A673 (cell line): ENCODE measurements around the gene TNRC6A. TPM values are rescaled to one million over a fixed set of nuclear protein-coding genes. Genes with fewer than 3 reads are reported as not detected.

Experiments used
- Bru-seq: library from RNA; stranded (reverse); fragments of 400-500 nt; gene quantifications from one replicate; lab custom pipeline; 2021; lab: Mats Ljungman, UMichigan
- BruChase-seq, 2 experiments: library from RNA; stranded (reverse); fragments of 400-500 nt; gene quantifications; one replicate each; lab custom pipeline; 2021; lab: Mats Ljungman, UMichigan
- BruUV-seq: library from RNA; stranded (reverse); fragments of 400-500 nt; replicated peaks from 2 replicates; lab custom pipeline; 2021; lab: Mats Ljungman, UMichigan
- CTCF ChIA-PET: fragments of 300-600 bp; sonication (Branson Sonifier 250); formaldehyde crosslinking; loops from one replicate; lab custom pipeline; 2022; ENCODE audit warnings: antibody characterized with exemption; lab: Charles Lee
- POLR2A ChIA-PET: fragments of 300-600 bp; sonication (Branson Sonifier 250); formaldehyde crosslinking; loops from one replicate; lab custom pipeline; 2022; ENCODE audit warnings: antibody characterized with exemption; ENCODE audit not compliant: low non-redundant PET; lab: Charles Lee
- DNase-seq: peaks from one replicate; pipeline ENCODE4 v3.0.0-alpha.2; 2015; ENCODE audit warnings: low spot score
- H3K27ac ChIP-seq: fragments of 200-600 bp; sonication (generic); 2 replicates; pipeline ENCODE4 v1.5.1; 2016; ENCODE audit warnings: mixed run types, low read depth, mild to moderate bottlenecking, mixed read lengths, antibody characterized with exemption, low read length; ENCODE audit not compliant: poor library complexity, severe bottlenecking
- H3K27me3 ChIP-seq: fragments of 200-600 bp; sonication (generic); replicated peaks from 2 replicates; pipeline ENCODE4 v1.6.1; 2017; ENCODE audit warnings: mixed run types, low read depth, mild to moderate bottlenecking, mixed read lengths, antibody characterized with exemption, low read length; ENCODE audit not compliant: insufficient read depth, poor library complexity
- H3K36me3 ChIP-seq: fragments of 200-600 bp; sonication (generic); 2 replicates; pipeline ENCODE4 v1.6.1; 2016; ENCODE audit warnings: mixed run types, mild to moderate bottlenecking, mixed read lengths, antibody characterized with exemption, low read length; ENCODE audit not compliant: insufficient read depth, poor library complexity, severe bottlenecking
- H3K4me1 ChIP-seq: fragments of 200-600 bp; sonication (generic); 2 replicates; pipeline ENCODE4 v1.6.1; 2017; ENCODE audit warnings: mixed run types, mild to moderate bottlenecking, mixed read lengths, antibody characterized with exemption, low read length; ENCODE audit not compliant: insufficient read depth, poor library complexity, severe bottlenecking
- H3K4me3 ChIP-seq: fragments of 200-600 bp; sonication (generic); 2 replicates; pipeline ENCODE4 v1.5.1; 2016; ENCODE audit warnings: low read depth, mixed run types, mild to moderate bottlenecking, mixed read lengths, low read length; ENCODE audit not compliant: poor library complexity, severe bottlenecking
- H3K9me3 ChIP-seq: fragments of 200-600 bp; sonication (generic); 2 replicates; pipeline ENCODE4 v1.6.1; 2016; ENCODE audit warnings: mixed run types, low read depth, mild to moderate bottlenecking, mixed read lengths, antibody characterized with exemption, low read length; ENCODE audit not compliant: poor library complexity, severe bottlenecking
- CTCF ChIP-seq: fragments of 300-800, 200-600 bp; sonication (generic); conservative IDR thresholded peaks from 2 replicates; pipeline ENCODE4 v1.5.1; 2017; ENCODE audit warnings: low read depth, mild to moderate bottlenecking, antibody characterized with exemption, low read length, moderate library complexity, mixed read lengths
- EZH2 ChIP-seq: fragments of 200-600 bp; sonication (generic); IDR thresholded peaks from 2 replicates; pipeline ENCODE4 v1.6.1; 2017; ENCODE audit warnings: borderline replicate concordance, low read depth, mild to moderate bottlenecking, mixed read lengths, antibody characterized with exemption, low read length; ENCODE audit not compliant: poor library complexity, severe bottlenecking
- intact Hi-C: fragments of 100-400 bp; cut with micrococcal nuclease; formaldehyde crosslinking; loops from one replicate; pipeline ENCODE4 v1.10.0; 2022; ENCODE audit not compliant: unreplicated experiment
- long read RNA-seq: library from polyadenylated mRNA; stranded (forward); transcript quantifications from one replicate; pipeline ENCODE4 v2.0.0, GENCODE V29; 2022
- total RNA-seq: library from RNA; stranded (reverse); gene quantifications from 2 replicates; pipeline ENCODE4 v1.2.3, GENCODE V29; 2021

Gene TNRC6A
- 88.5 and 90.8 TPM in 2 replicates for total RNA-seq
- percentile 96 among the genes with signal in this experiment for Bru-seq, nascent RNA
- BruChase-seq, experiment 1, labeled RNA remaining after a 2-hour chase, result percentile 97 among the genes with signal in this experiment
- percentile 93 among the genes with signal in this experiment for BruChase-seq, experiment 2, labeled RNA remaining after a 6-hour chase
- long read RNA-seq, partial matches to known transcripts, result 22 of 44 reads
- long read RNA-seq, other reads (novel, unspliced or antisense), result 17 of 44 reads

- intact Hi-C loops, result no loop called here
- POLR2A ChIA-PET, result interaction anchor here (0.7 kb wide), 1 partner anchor 27 kb away, joined by 11 read pairs; no protein-coding TSS in a partner anchor
Observed at GRCh38 chr16:24729243-24729950, at the start of gene TNRC6A. TNRC6A (plus strand) TSS chr16:24729651; CDS start chr16:24729842, 191 bp downstream.

GRCh38 chr16:24681793-24682192 lies 47.7 kb upstream of the TNRC6A start:
- no peak overlapping the region for H3K27ac ChIP-seq
- POLR2A ChIA-PET, result no interaction called here
- intact Hi-C loops, result no loop called here

More at GRCh38 chr16:24729243-24729950, at the start of gene TNRC6A:
- no peaks in the 10 kb centered on the region for H3K27me3 ChIP-seq
- H3K9me3 ChIP-seq, result no peaks in the 10 kb centered on the region
- BruUV-seq, result no TSS peak
- TF ChIP-seq CTCF (no peak), EZH2 (no peak)
- H3K27ac ChIP-seq, result peak within 1 kb of the TSS; percentile 93
- peak within 1 kb of the TSS; percentile 78 for H3K4me3 ChIP-seq
- DNase-seq, result peak; percentile 93
- CTCF ChIA-PET, result no interaction called here
- peaks cover 22% of the 10 kb centered on the region for H3K36me3 ChIP-seq
- H3K4me1 ChIP-seq, result peaks cover 13% of the 10 kb centered on the region

GRCh38 chr16:24683250-24683649 lies 46.2 kb upstream of the TNRC6A start:
- no peaks in the 10 kb centered on the region for H3K27me3 ChIP-seq
- no TSS peak for BruUV-seq
- POLR2A ChIA-PET, result no interaction called here
- H3K36me3 ChIP-seq, result no peaks in the 10 kb centered on the region
- H3K4me3 ChIP-seq, result no peak overlapping the region
- no peak for TF ChIP-seq EZH2
- TF ChIP-seq CTCF, result no peak
- no peaks in the 10 kb centered on the region for H3K9me3 ChIP-seq
- DNase-seq, result no peak
- H3K27ac ChIP-seq, result no peak overlapping the region
- intact Hi-C loops, result no loop called here
- CTCF ChIA-PET, result no interaction called here
- no peaks in the 10 kb centered on the region for H3K4me1 ChIP-seq

More at GRCh38 chr16:24681793-24682192, 47.7 kb upstream of the TNRC6A start:
- no peaks in the 10 kb centered on the region for H3K27me3 ChIP-seq
- no peak overlapping the region for H3K4me3 ChIP-seq
- DNase-seq, result no peak
- no peaks in the 10 kb centered on the region for H3K36me3 ChIP-seq
- BruUV-seq, result no TSS peak
- CTCF ChIA-PET, result interaction anchor here (0.6 kb wide), 1 partner anchor 611 kb away, joined by 3 read pairs; no protein-coding TSS in a partner anchor
- no peaks in the 10 kb centered on the region for H3K9me3 ChIP-seq
- H3K4me1 ChIP-seq, result no peaks in the 10 kb centered on the region
- TF ChIP-seq EZH2 (no peak), CTCF (no peak)
